ENCODE data around the gene EIF3I. TPM values are rescaled to one million over a fixed set of nuclear protein-coding genes. Genes with fewer than 3 reads are reported as not detected.
A peak's percentile ranks its signal among the peaks of the same experiment; 100 is the strongest.

Gene EIF3I
- total RNA-seq (2021; fragmentation: NEBNext Ultra II Directional; extraction: Animal tissue kit (Norgen Biotek cat#: 25700)) = 243 and 247 TPM in 2 replicates
- 345 and 346 TPM in 2 replicates for polyA plus RNA-seq (2011; rRNA removed)
- polyA plus RNA-seq (2011; cell fraction: cytosol; rRNA removed) = 491 TPM
- polyA plus RNA-seq (2011; cell fraction: nucleus; rRNA removed) = 118 TPM
- polyA plus RNA-seq (2012, experiment 1 of 2) = 274 to 311 TPM (median 295 TPM) in 4 replicates
- polyA plus RNA-seq (2012, experiment 2 of 2) = 304 TPM
- polyA plus RNA-seq (2013, experiment 1 of 2) = 151 TPM
- polyA plus RNA-seq (2013, experiment 2 of 2) = 164 TPM
- 427 and 480 TPM in 2 replicates for polyA minus RNA-seq (2011; rRNA and poly(A)+ RNA removed)
- polyA minus RNA-seq (2011; cell fraction: cytosol; rRNA and poly(A)+ RNA removed) = 115 TPM
- polyA minus RNA-seq (2011; cell fraction: nucleus; rRNA and poly(A)+ RNA removed) = 67.6 TPM
- long read RNA-seq, experiment 1, transcript EIF3I-202 (11 exons, 1,458 nt) = major isoform, 56 of 286 reads
- long read RNA-seq, experiment 1, partial matches to known transcripts = 212 of 286 reads
- long read RNA-seq, experiment 1, other reads (novel, unspliced or antisense) = 18 of 286 reads
- long read RNA-seq, experiment 2, transcript EIF3I-202 (11 exons, 1,458 nt) = major isoform, 243 of 411 reads
- long read RNA-seq, experiment 2, partial matches to known transcripts = 147 of 411 reads
- long read RNA-seq, experiment 2, other reads (novel, unspliced or antisense) = 21 of 411 reads

- peak in 1 of 2 experiments; percentile 92 for DNase-seq (ENCODE audit: low read depth in 1 of 2, low spot score in 2 of 2)
- Histone ChIP-seq H4K5ac (ENCODE audit: insufficient read length, low read depth, low read length) (peak within 1 kb of the TSS; percentile 81), H3K4ac (replicated peaks; ENCODE audit: insufficient read length, low read depth, low read length) (peak within 1 kb of the TSS; percentile 16), H3K56ac (replicated peaks; ENCODE audit: insufficient read length, low read depth, low read length) (peak within 1 kb of the TSS; percentile 79), H3K23ac (ENCODE audit: insufficient read length) (no peak within 1 kb of the TSS), H4K20me1 (replicated peaks in 1 of 2; ENCODE audit: control insufficient read depth in 1 of 2, insufficient read depth in 2 of 2, low read length in 2 of 2) (peaks cover 0 to 6% of the 10 kb centered on the region in 2 experiments), H3K9me3 (ENCODE audit: insufficient read depth in 2 of 2, low read depth in 1 of 2, low read length in 1 of 2) (no peaks in the 10 kb centered on the region), H3K14ac (ENCODE audit: insufficient read length) (no peak within 1 kb of the TSS), H3K18ac (ENCODE audit: extremely low read depth, low read length) (peak within 1 kb of the TSS; percentile 88), H3K36me3 (ENCODE audit: control insufficient read depth in 2 of 4, insufficient read depth in 4 of 4, low read length in 3 of 4) (peaks cover 4 to 25% (median 14%) of the 10 kb centered on the region in 4 experiments; a peak in 7 of 8 replicates), H2BK5ac (ENCODE audit: low read depth, low read length) (peak within 1 kb of the TSS; percentile 68; the same call in 1 of the 2 replicates), H2AFZ (ENCODE audit: low read length) (peak within 1 kb of the TSS; percentile 8; the same call in 1 of the 2 replicates), H2BK20ac (ENCODE audit: low read length) (no peak within 1 kb of the TSS), H2BK120ac (replicated peaks; ENCODE audit: low read depth, low read length) (no peak within 1 kb of the TSS), H3K4me2 (ENCODE audit: insufficient read depth in 1 of 2, low read depth in 2 of 2, low read length in 2 of 2) (peak within 1 kb of the TSS; percentile 65 to 84), H3K4me3 (ENCODE audit: extremely low read depth in 1 of 4, insufficient read depth in 2 of 4, low read depth in 3 of 4, low read length in 4 of 4) (peak within 1 kb of the TSS; percentile 66 to 97 (median 88)), H3K27ac (ENCODE audit: low read depth, low read length) (peak within 1 kb of the TSS; percentile 83), H4K8ac (ENCODE audit: extremely low read depth, insufficient read depth, low read length) (peak within 1 kb of the TSS; percentile 91; the same call in 1 of the 2 replicates), H3K27me3 (replicated peaks in 1 of 4; ENCODE audit: control insufficient read depth in 3 of 4, extremely low read depth in 1 of 4, insufficient read depth in 3 of 4, low read length in 3 of 4) (no peaks in the 10 kb centered on the region), H2BK15ac (ENCODE audit: low read length) (no peak within 1 kb of the TSS), H2AK5ac (ENCODE audit: low read depth, low read length) (no peak within 1 kb of the TSS), H3K4me1 (replicated peaks in 1 of 4; ENCODE audit: control insufficient read depth in 3 of 4, insufficient read depth in 4 of 4, low read length in 3 of 4) (peaks cover 0 to 7% (median 2%) of the 10 kb centered on the region in 4 experiments; a peak in 3 of 7 replicates), H3K79me1 (ENCODE audit: low read depth, low read length) (peaks cover 2% of the 10 kb centered on the region; the same call in 1 of the 2 replicates), H3K79me2 (ENCODE audit: control insufficient read depth in 1 of 2, insufficient read depth in 2 of 2, low read length in 2 of 2) (peaks cover 0 to 24% of the 10 kb centered on the region in 2 experiments; a peak in 3 of 4 replicates), H3K9ac (replicated peaks in 1 of 4; ENCODE audit: extremely low read depth in 1 of 4, low read depth in 3 of 4, low read length in 3 of 4) (peak within 1 kb of the TSS; percentile 63 to 83 (median 75)), H2BK12ac (ENCODE audit: low read depth, low read length) (no peak within 1 kb of the TSS), H3K23me2 (ENCODE audit: low read depth, low read length) (peaks cover 8% of the 10 kb centered on the region; the same call in 1 of the 2 replicates), H4K91ac (replicated peaks; ENCODE audit: insufficient read length, low read length) (peak within 1 kb of the TSS; percentile 58)
- POLR2A ChIA-PET (ENCODE audit: partially characterized antibody) = interaction anchor here (0.6 to 8.0 kb wide), 12 partner anchors 10 to 115 kb away, joined by 3 to 52 read pairs (median 5); partner anchors contain the start of genes DCDC2B and IQCC
- FAIRE-seq = peak; percentile 66
- 1% methylated on average over 22 of the region's 46 CpGs; no CpG with 5 or more reads in 1 of the 2 experiments for WGBS, 2 experiments (ENCODE audit: extremely low coverage in 1 of 2, insufficient coverage in 1 of 2, insufficient read length in 1 of 2, insufficient replicate concordance in 2 of 2, low coverage in 1 of 2, low lambda C conversion rate in 2 of 2, missing lambda C conversion rate in 1 of 2)
- CTCF ChIA-PET (ENCODE audit: partially characterized antibody) = interaction anchor here (1.6 to 1.9 kb wide), 2 partner anchors 18 to 38 kb away, joined by 3 to 18 read pairs; no protein-coding TSS in a partner anchor
- TF ChIP-seq SP1 (IDR thresholded peaks at IDR 0.05; ENCODE audit: low read depth, low read length) (peak; percentile 60; the same call in 1 of the 2 replicates), CREB1 (IDR thresholded peaks at IDR 0.05) (peak; percentile 93), SIN3A (conservative IDR thresholded peaks at IDR 0.05 in 1 of 2, IDR thresholded peaks at IDR 0.05 in 1 of 2; ENCODE audit: low read depth in 1 of 2, low read length in 2 of 2) (peak; percentile 78 to 90; a peak in 1 of 4 replicates), ASH2L (IDR thresholded peaks at IDR 0.05; ENCODE audit: low read length) (peak; percentile 39), SP4 (IDR thresholded peaks at IDR 0.05; ENCODE audit: low read length) (0 out of 2 replicates have a peak, but pooled peaks have one; percentile 76), ATF2 (IDR thresholded peaks at IDR 0.05; ENCODE audit: low read length) (no peak)
Measured at GRCh38 chr1:32221980-32222755, at the start of gene EIF3I, which contains the start of gene TMEM234. Gene EIF3I, plus strand, starts transcription at chr1:32222407. Its CDS starts 35 bp downstream, at chr1:32222442. Gene TMEM234, minus strand, starts transcription at chr1:32222353. Its CDS starts 31 bp downstream, at chr1:32222322.
